Duodenal mucosa (tissue), 2 donors: ENCODE data around the gene PPP3CB.

ENCODE experiments used
- H3K27ac ChIP-seq: one replicate; pipeline ENCODE4 v1.7.0; 2013; ENCODE audit warnings: low read depth, low read length
- H3K27me3 ChIP-seq, 2 donors: one replicate each; pipeline ENCODE4 v1.7.0; 2013; ENCODE audit warnings: low read length in 2 of 2, control low read depth in 1 of 2; ENCODE audit not compliant: insufficient read depth in 2 of 2, control insufficient read depth in 1 of 2
- H3K36me3 ChIP-seq, 2 donors: one replicate each; pipeline ENCODE4 v1.7.0; 2013; ENCODE audit warnings: low read length in 2 of 2, control low read depth in 1 of 2; ENCODE audit not compliant: insufficient read depth in 2 of 2, control insufficient read depth in 1 of 2
- H3K4me1 ChIP-seq, 2 donors: one replicate each; pipeline ENCODE4 v1.7.0; 2013; ENCODE audit warnings: low read length in 2 of 2, control low read depth in 1 of 2; ENCODE audit not compliant: insufficient read depth in 2 of 2, control insufficient read depth in 1 of 2
- H3K4me3 ChIP-seq, 2 donors: one replicate each; pipeline ENCODE4 v1.7.0; 2013; ENCODE audit warnings: low read length in 2 of 2, low read depth in 1 of 2
- H3K9ac ChIP-seq, 2 donors: one replicate each; pipeline ENCODE4 v1.7.0; 2013; ENCODE audit warnings: low read length in 2 of 2, low read depth in 1 of 2
- H3K9me3 ChIP-seq, 2 donors: one replicate each; pipeline ENCODE4 v1.7.0; 2013; ENCODE audit warnings: low read length in 2 of 2, control low read depth in 1 of 2; ENCODE audit not compliant: control insufficient read depth in 1 of 2

The PPP3CB gene

DNA sequence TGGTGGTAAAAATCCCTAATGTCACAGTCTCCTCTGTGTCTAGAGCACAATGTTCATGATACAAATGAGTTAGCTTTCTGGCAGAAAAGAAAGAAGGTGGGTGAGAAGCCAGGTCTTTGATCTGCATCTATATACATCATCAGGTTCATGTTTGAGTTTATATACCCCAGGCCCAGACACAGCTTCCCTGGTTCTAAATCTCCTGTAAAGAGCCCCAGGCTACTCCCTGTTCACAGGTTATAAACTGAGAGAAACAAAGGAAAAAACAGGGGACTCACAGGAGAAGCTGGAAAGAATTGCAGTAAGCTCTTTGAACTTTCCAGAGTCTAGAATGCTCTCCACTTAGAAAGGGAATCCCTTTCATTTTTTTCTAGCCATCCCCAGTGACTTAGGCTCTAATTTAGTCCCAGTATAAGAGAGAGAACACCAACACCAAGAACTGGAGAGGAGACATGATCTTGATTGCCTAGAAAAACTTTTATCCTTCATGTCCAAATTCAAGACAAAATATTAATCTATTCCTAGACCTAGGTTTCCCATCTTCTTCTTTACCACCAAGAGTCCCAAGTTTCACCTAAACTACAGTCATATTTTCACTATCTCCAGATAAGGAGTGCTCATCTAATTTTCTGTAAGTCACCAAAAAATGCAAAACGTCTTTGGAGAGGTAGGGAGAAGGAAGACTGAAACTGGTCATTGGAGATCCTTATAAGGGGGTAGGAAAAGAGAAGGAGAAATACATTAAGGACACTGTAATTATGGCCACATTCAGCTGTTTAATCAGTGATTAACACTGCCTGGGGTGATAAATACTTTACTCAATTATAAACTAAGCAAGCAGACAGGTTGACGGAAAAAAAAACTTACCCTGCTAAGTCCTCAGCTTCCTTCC, 62.9 kb downstream of the PPP3CB start:
- Histone ChIP-seq H3K27ac (no peak overlapping the region), H3K9ac (no peak overlapping the region), H3K4me1 (no peaks in the 10 kb centered on the region), H3K9me3 (no peaks in the 10 kb centered on the region), H3K4me3 (no peak overlapping the region), H3K27me3 (no peaks in the 10 kb centered on the region), H3K36me3 (peaks cover 13 to 20% of the 10 kb centered on the region in 2 donors)

DNA sequence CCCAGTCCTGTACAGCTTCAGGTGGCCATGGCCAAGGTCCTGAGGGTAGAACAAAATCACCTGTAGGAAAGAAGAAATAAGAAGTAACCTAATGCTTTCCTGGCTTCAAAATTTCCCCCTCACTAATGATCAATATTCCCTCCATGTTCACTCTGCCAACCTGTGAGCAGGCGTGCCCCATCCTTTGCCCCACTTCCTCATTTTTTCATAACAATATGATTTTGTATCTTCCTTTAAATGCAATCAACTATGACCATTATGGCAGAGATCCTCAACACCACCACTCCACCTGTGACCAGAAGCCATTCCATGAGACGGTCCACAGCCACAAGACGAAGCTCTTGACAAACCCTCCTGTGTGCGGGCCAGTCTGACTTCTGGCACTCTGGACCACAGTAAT, 69.5 kb downstream of the PPP3CB start:
- no peaks in the 10 kb centered on the region for H3K27me3 ChIP-seq
- no peaks in the 10 kb centered on the region for H3K9me3 ChIP-seq
- peaks cover 25 to 52% of the 10 kb centered on the region in 2 donors for H3K36me3 ChIP-seq
- no peak overlapping the region for H3K27ac ChIP-seq
- H3K4me1 ChIP-seq: no peaks in the 10 kb centered on the region
- H3K4me3 ChIP-seq: no peak overlapping the region
- no peak overlapping the region for H3K9ac ChIP-seq

DNA sequence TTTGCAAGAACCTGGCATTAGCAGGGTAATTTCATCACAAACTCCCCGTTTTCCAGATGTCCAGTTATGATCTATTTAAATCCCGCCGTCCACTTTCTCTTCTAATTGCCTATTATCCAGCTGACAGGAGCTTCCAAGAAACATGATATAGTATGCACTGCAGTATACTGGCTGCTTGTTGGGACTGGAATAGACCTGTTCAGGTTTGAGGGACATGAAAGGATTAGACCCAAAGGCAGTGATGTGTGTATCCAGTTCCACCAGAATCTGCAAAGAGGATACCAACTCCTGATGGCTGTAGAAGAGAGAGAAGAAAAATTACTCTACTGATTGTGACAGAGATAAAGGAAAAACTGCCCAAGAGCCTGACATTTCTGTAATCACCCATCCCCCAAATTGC, 71.3 kb downstream of the PPP3CB start:
- Histone ChIP-seq H3K9me3 (no peaks in the 10 kb centered on the region), H3K27ac (no peak overlapping the region), H3K4me3 (no peak overlapping the region), H3K9ac (no peak overlapping the region), H3K36me3 (peaks cover 25 to 50% of the 10 kb centered on the region in 2 donors), H3K27me3 (no peaks in the 10 kb centered on the region), H3K4me1 (no peaks in the 10 kb centered on the region)

DNA sequence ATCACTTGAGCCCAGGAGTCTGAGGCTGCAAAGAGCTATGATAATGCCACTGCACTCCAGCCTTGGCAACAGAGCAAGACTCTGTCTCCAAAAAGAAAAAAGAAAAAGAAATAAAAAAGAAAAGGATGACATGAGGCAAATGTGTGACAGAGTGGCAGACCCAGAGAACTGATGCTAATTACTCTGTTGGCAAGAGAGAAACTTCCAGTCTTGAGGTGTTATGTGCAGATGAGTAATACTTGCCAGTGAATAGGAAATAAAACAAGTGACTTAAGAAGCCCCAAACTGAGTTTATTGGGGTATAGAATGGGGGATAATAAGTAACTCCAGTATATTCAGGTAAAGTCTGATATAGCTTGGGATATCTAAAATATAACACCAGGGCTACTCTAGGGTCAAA, 72.5 kb downstream of the PPP3CB start:
- no peak overlapping the region for H3K27ac ChIP-seq
- no peak overlapping the region for H3K9ac ChIP-seq
- no peaks in the 10 kb centered on the region for H3K4me1 ChIP-seq
- H3K36me3 ChIP-seq: peaks cover 24 to 48% of the 10 kb centered on the region in 2 donors
- H3K27me3 ChIP-seq: no peaks in the 10 kb centered on the region
- H3K4me3 ChIP-seq: no peak overlapping the region
- H3K9me3 ChIP-seq: no peaks in the 10 kb centered on the region

DNA sequence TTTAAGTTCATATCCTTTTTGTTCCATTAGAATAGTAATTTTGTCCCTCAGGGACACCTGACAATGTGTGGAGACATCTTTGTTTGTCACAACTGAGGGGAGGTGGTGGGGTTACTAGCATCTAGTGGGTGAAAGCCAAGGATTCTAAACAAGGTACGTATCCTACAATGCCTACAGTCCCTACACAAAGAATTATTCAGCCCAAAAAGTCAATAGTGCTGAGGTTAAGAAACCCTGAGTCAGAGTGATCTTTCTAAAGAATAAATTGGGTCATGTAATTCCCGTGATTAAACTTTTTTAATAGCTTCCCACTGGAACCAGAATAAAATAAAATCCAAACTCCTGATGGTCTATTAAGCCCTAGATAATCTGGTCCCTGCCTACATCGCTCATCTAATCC, 79.3 kb downstream of the PPP3CB start:
- Histone ChIP-seq H3K36me3 (no peaks in the 10 kb centered on the region), H3K9ac (no peak overlapping the region), H3K9me3 (no peaks in the 10 kb centered on the region), H3K4me1 (peaks cover 11 to 14% of the 10 kb centered on the region in 2 donors), H3K4me3 (no peak overlapping the region), H3K27me3 (no peaks in the 10 kb centered on the region), H3K27ac (no peak overlapping the region)

DNA sequence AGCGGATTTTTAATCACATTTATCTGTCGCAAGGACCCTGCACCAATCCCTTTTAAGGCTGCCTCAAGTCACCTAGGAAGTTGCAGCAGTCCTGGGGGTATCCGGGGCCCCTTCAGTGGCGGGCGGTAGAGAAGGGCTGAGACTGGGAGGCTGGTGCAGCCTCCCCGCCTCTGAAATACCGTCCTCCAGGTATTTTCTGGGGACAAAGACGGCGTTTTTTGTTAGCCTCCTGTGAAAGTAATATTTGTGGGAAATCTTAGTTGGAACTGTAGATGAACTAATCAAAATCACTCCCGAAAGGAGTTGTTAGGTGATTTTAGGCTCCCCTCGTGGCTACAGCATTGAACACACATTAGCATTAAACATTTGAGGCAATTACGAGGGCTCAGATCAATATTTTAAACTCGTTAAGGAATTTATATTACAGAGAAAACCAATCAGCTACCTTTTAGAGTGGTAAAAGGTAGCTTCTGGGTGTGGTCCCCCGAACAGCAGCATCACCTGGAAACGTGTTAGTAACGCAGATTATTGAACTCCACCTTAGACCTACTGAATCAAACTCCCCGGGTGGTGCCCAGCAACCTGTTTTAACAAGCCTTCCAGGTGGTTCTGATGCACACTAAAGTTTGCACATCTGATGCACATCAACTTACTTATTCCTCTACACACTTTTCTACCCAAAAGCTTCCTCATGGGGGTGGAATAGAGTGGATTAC, 81.4 kb downstream of the PPP3CB start:
- H3K4me3 ChIP-seq: peak overlapping the region; percentile 93 to 97
- no peak overlapping the region for H3K27ac ChIP-seq
- no peaks in the 10 kb centered on the region for H3K9me3 ChIP-seq
- H3K27me3 ChIP-seq: no peaks in the 10 kb centered on the region
- peaks cover 11 to 14% of the 10 kb centered on the region in 2 donors for H3K4me1 ChIP-seq
- no peaks in the 10 kb centered on the region for H3K36me3 ChIP-seq
- H3K9ac ChIP-seq: peak overlapping the region; percentile 78 to 89

DNA sequence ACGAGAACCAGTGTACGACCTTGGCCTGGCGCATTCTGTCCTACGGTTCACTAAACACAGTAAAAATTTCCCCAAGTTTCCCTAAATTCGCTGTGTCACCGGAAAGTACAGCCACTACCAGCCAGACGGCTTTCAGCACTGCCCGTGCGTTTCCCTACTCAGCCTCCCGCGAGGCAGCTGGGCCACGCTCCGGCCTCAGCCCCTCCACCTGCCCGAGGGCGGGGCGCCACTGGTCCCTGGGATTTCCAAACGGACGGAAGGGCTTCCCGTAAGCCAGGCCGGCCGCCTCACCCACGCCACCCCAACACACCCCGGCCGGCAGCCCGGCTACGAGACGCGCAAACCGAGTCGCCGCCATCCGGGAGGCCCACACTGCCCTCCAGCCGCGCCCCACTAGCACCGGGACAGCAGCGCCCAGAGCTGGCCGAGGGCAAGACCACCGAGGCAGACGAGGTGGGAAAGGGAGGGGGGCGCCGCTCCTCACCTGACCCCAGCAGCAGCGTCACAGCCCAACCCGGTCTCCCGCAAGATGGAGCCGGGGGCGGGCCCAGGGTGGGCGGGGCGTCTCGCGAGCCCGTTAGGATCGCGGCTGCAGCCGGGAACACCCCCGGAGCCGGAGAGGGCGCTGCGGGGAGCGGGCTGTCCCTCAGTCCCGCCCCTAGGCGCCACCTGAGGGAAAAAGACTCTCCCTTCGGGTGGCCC, 82.1 kb downstream of the PPP3CB start, which contains the start of gene ANXA7:
Gene ANXA7, minus strand, starts transcription at position 531 of the 702 bp plus-strand sequence. CDS start 13,202 bp downstream, outside the sequence.
- Histone ChIP-seq H3K9me3 (no peaks in the 10 kb centered on the region), H3K36me3 (no peaks in the 10 kb centered on the region), H3K4me3 (peak within 1 kb of the TSS; percentile 93 to 97), H3K27ac (peak within 1 kb of the TSS; percentile 95), H3K4me1 (peaks cover 11 to 14% of the 10 kb centered on the region in 2 donors), H3K9ac (peak within 1 kb of the TSS; percentile 78 to 89), H3K27me3 (no peaks in the 10 kb centered on the region)

DNA sequence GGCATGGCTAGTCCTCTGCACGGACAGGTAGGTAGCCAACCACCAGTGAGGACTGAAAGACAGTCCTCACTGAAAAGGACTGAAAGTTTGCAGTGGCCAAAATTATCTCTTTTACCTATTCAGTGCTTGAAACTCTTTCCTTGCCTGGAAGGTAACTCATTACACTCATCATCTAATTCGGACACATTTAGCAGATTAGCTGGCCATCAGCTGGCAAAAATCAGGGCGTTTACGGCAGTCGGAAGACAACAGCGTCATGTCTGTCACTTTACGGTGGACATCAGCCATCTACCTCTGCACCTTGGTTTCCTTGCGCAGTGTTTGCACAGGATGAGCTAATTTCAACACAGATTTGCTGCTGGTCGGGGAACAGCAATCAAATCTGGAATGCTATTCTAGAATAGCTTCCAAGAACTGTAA, 82.7 kb downstream of the PPP3CB start:
- Histone ChIP-seq H3K27ac (peak overlapping the region; percentile 95), H3K36me3 (no peaks in the 10 kb centered on the region), H3K9ac (peak overlapping the region; percentile 78 to 89), H3K9me3 (no peaks in the 10 kb centered on the region), H3K4me3 (peak overlapping the region; percentile 93 to 97), H3K4me1 (peaks cover 11 to 14% of the 10 kb centered on the region in 2 donors), H3K27me3 (no peaks in the 10 kb centered on the region)

DNA sequence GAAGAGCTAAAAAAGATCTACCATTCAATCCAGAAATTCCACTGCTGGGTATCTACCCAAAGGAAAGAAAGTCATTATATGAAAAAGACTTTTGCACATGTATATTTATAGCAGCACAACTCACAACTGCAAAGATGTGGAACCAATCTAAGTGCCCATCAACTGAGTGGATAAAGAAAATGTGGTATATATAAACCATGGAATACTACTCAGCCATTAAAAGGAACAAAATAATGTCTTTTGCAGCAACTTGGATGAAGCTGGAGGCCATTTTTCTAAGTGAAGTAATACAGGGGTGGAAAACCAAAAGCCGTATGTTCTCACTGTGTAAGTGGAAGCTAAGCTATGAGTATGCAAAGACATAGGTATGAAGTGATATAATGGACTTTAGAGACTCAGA, 84.9 kb downstream of the PPP3CB start:
- peaks cover 11 to 14% of the 10 kb centered on the region in 2 donors for H3K4me1 ChIP-seq
- no peak overlapping the region for H3K4me3 ChIP-seq
- no peak overlapping the region for H3K9ac ChIP-seq
- H3K36me3 ChIP-seq: no peaks in the 10 kb centered on the region
- no peaks in the 10 kb centered on the region for H3K27me3 ChIP-seq
- H3K27ac ChIP-seq: no peak overlapping the region
- no peaks in the 10 kb centered on the region for H3K9me3 ChIP-seq
